Keratinocyte (primary cell): ENCODE measurements around the gene CEMP1. TPM values are rescaled to one million over a fixed set of nuclear protein-coding genes. Genes with fewer than 3 reads are reported as not detected.
A peak's percentile ranks its signal among the peaks of the same experiment; 100 is the strongest.
"Not testable (repeated sequence)": the region's sequence is repeated elsewhere in the genome, so short reads cannot be mapped to it uniquely, and the experiment has no call there.

Source experiments
- DNase-seq: peaks from one replicate; pipeline ENCODE4 v3.0.0-alpha.2; 2011; ENCODE audit warnings: low read depth, missing footprints, low spot score
- FAIRE-seq: peaks from 2 replicates; lab custom pipeline; 2011; peaks lifted over from hg19 to GRCh38; lab: Jason Lieb, UNC
- H2AFZ ChIP-seq: 2 replicates; pipeline ENCODE4 v1.6.0; 2012; ENCODE audit warnings: low read length, control low read depth, inconsistent platforms; ENCODE audit not compliant: control insufficient read depth
- H3K27ac ChIP-seq: 2 replicates; pipeline ENCODE4 v1.5.1; 2011; ENCODE audit warnings: low read length; ENCODE audit not compliant: control insufficient read depth, insufficient read depth
- H3K27me3 ChIP-seq: 3 replicates; pipeline ENCODE4 v1.6.0; 2011; ENCODE audit warnings: low read length; ENCODE audit not compliant: control insufficient read depth, insufficient read depth; ENCODE audit errors: extremely low read depth
- H3K36me3 ChIP-seq, 2 experiments: 2 replicates in 1 of 2; 3 replicates in 1 of 2; pipeline ENCODE4 v1.5.1; 2011; ENCODE audit warnings: low read length in 2 of 2, mild to moderate bottlenecking in 1 of 2; ENCODE audit not compliant: control insufficient read depth in 2 of 2, insufficient read depth in 2 of 2; ENCODE audit errors: extremely low read depth in 1 of 2
- H3K4me1 ChIP-seq: 3 replicates; pipeline ENCODE4 v1.5.1; 2011; ENCODE audit warnings: low read length; ENCODE audit not compliant: control insufficient read depth, insufficient read depth; ENCODE audit errors: extremely low read depth
- H3K4me2 ChIP-seq: 3 replicates; pipeline ENCODE4 v1.6.0; 2011; ENCODE audit warnings: low read depth, low read length; ENCODE audit not compliant: control insufficient read depth, insufficient read depth; ENCODE audit errors: extremely low read depth
- H3K4me3 ChIP-seq, 3 experiments: fragments of 200-600 bp in 1 of 3; sonication (generic) in 1 of 3; 2 replicates in 2 of 3; 3 replicates in 1 of 3; pipeline ENCODE4 v1.5.1; 2011 to 2016; ENCODE audit warnings: low read length in 3 of 3, mild to moderate bottlenecking in 3 of 3, control low read depth in 2 of 3, inconsistent platforms in 1 of 3, low read depth in 1 of 3, mixed read lengths in 1 of 3, mixed run types in 1 of 3, moderate library complexity in 1 of 3; ENCODE audit not compliant: control insufficient read depth in 2 of 3, insufficient read depth in 2 of 3; ENCODE audit errors: extremely low read depth in 1 of 3
- H3K79me2 ChIP-seq: 2 replicates; pipeline ENCODE4 v1.6.0; 2012; ENCODE audit warnings: low read length; ENCODE audit not compliant: control insufficient read depth, insufficient read depth
- H3K9ac ChIP-seq: 3 replicates; pipeline ENCODE4 v1.6.0; 2011; ENCODE audit warnings: low read length; ENCODE audit not compliant: control insufficient read depth, insufficient read depth; ENCODE audit errors: extremely low read depth
- H3K9me1 ChIP-seq: 3 replicates; pipeline ENCODE4 v1.6.0; 2011; ENCODE audit warnings: low read length; ENCODE audit not compliant: control insufficient read depth, insufficient read depth; ENCODE audit errors: extremely low read depth
- H3K9me3 ChIP-seq: 2 replicates; pipeline ENCODE4 v1.5.1; 2012; ENCODE audit warnings: low read depth, low read length; ENCODE audit not compliant: control insufficient read depth
- H4K20me1 ChIP-seq: 3 replicates; pipeline ENCODE4 v1.6.0; 2011; ENCODE audit warnings: low read length; ENCODE audit not compliant: control insufficient read depth, insufficient read depth; ENCODE audit errors: extremely low read depth
- CTCF ChIP-seq, 3 experiments: IDR thresholded peaks in 1 of 3; conservative IDR thresholded peaks in 1 of 3; optimal IDR thresholded peaks in 1 of 3; 2 replicates in 2 of 3; 3 replicates in 1 of 3; pipeline versions ENCODE3 to v1.5.1; 2011; ENCODE audit warnings: low read length in 3 of 3, mild to moderate bottlenecking in 3 of 3, moderate library complexity in 2 of 3, control low read depth in 1 of 3, inconsistent platforms in 1 of 3; ENCODE audit not compliant: insufficient read depth in 2 of 3; ENCODE audit errors: extremely low read depth in 1 of 3
- EZH2 ChIP-seq: IDR thresholded peaks from one replicate; pipeline ENCODE4 v1.6.1; 2012; ENCODE audit warnings: inconsistent platforms, mild to moderate bottlenecking, low read length, moderate library complexity
- dilution Hi-C: fragments of 300-500 bp; cut with MboI; formaldehyde crosslinking; loops from one replicate; pipeline ENCODE4 v1.7.0; 2020; ENCODE audit warnings: low sequenced_read_pairs; ENCODE audit not compliant: extremely low pct_ligation_motif_present
- polyA plus RNA-seq, 5 experiments: library from polyadenylated mRNA; depleted of rRNA in 3 of 5; stranded (reverse) in 3 of 5; stranded (forward) in 1 of 5; unstranded in 1 of 5; fragments of >200 nt; gene quantifications; 1 replicate in 1 of 5; 2 replicates in 3 of 5; 3 replicates in 1 of 5; pipeline versions ENCODE4 v1.2.1 to v1.2.3, GENCODE V29; 2011 to 2012; ENCODE audit warnings: missing spikeins in 2 of 5, low read depth in 1 of 5, low replicate concordance in 1 of 5

Gene CEMP1
- polyA plus RNA-seq, 1 donor (not counting 4 experiments of a cell fraction or from before 2014, with no cell fraction given), result not detected

- H4K20me1 ChIP-seq, H2AFZ ChIP-seq, H3K9ac ChIP-seq, H3K27ac ChIP-seq, H3K36me3 ChIP-seq, H3K9me1 ChIP-seq, H3K27me3 ChIP-seq, dilution Hi-C loops, DNase-seq, H3K9me3 ChIP-seq: not testable (repeated sequence)
- peaks cover 40% of the 10 kb centered on the region for H3K79me2 ChIP-seq
- peak; percentile 9 for FAIRE-seq
- peak overlapping the region in 1 of 3 experiments; percentile 62 for H3K4me3 ChIP-seq
- H3K4me1 ChIP-seq, result peaks cover 17% of the 10 kb centered on the region
- peak overlapping the region; percentile 85 for H3K4me2 ChIP-seq
These were observed 8.1 kb upstream of the CEMP1 start for GRCh38 chr16:2539192-2539844.

GRCh38 chr16:2537451-2538379 is 6.5 kb upstream of the CEMP1 start, which contains the start of gene PDPK1:
PDPK1 (plus strand) TSS chr16:2538021; CDS start chr16:2538113, 92 bp downstream.
- no peak for DNase-seq
- Histone ChIP-seq H3K9ac (peak within 1 kb of the TSS; percentile 72), H4K20me1 (no peaks in the 10 kb centered on the region), H3K4me2 (peak within 1 kb of the TSS; percentile 85), H3K4me3 (peak within 1 kb of the TSS; percentile 56 to 73 (median 65)), H3K4me1 (peaks cover 20% of the 10 kb centered on the region), H3K9me3 (no peaks in the 10 kb centered on the region), H2AFZ (peak within 1 kb of the TSS; percentile 69), H3K27me3 (no peaks in the 10 kb centered on the region), H3K27ac (peak within 1 kb of the TSS; percentile 70), H3K36me3 (no peaks in the 10 kb centered on the region), H3K9me1 (no peaks in the 10 kb centered on the region), H3K79me2 (peaks cover 34% of the 10 kb centered on the region)
- FAIRE-seq, result no peak
- dilution Hi-C loops, result no loop called here
- TF ChIP-seq EZH2 (no peak), CTCF (optimal IDR thresholded peaks at IDR 0.05 in 1 of 3, IDR thresholded peaks at IDR 0.05 in 1 of 3, conservative IDR thresholded peaks at IDR 0.05 in 1 of 3; ENCODE audit: extremely low read depth in 1 of 3, insufficient read depth in 2 of 3, low read length in 3 of 3) (no peak)
